Mucosa of rectum (tissue), 2 donors: Measurements from ENCODE around the gene GGTA1.

Experiments
- H3K27ac ChIP-seq, 2 donors: one replicate each; pipeline ENCODE4 v1.7.0; 2013; ENCODE audit warnings: inconsistent platforms in 2 of 2, low read depth in 2 of 2, low read length in 2 of 2
- H3K27me3 ChIP-seq, 2 donors: one replicate each; pipeline ENCODE4 v1.7.0; 2013; ENCODE audit warnings: low read length in 2 of 2; ENCODE audit not compliant: control insufficient read depth in 2 of 2, insufficient read depth in 2 of 2
- H3K36me3 ChIP-seq, 2 donors: one replicate each; pipeline ENCODE4 v1.7.0; 2013; ENCODE audit warnings: low read length in 2 of 2; ENCODE audit not compliant: control insufficient read depth in 2 of 2, insufficient read depth in 2 of 2
- H3K4me1 ChIP-seq, 2 donors: one replicate each; pipeline ENCODE4 v1.7.0; 2013; ENCODE audit warnings: low read length in 2 of 2, mild to moderate bottlenecking in 1 of 2; ENCODE audit not compliant: control insufficient read depth in 2 of 2, insufficient read depth in 2 of 2
- H3K4me3 ChIP-seq, 2 donors: one replicate each; pipeline ENCODE4 v1.7.0; 2013; ENCODE audit warnings: low read length in 2 of 2
- H3K9ac ChIP-seq, 2 donors: one replicate each; pipeline ENCODE4 v1.7.0; 2013; ENCODE audit warnings: low read length in 2 of 2, low read depth in 1 of 2, mild to moderate bottlenecking in 1 of 2
- H3K9me3 ChIP-seq, 2 donors: one replicate each; pipeline ENCODE4 v1.7.0; 2013; ENCODE audit warnings: low read length in 2 of 2; ENCODE audit not compliant: control insufficient read depth in 2 of 2
- donor health status: healthy.
- donor health status: Normal muscosa, but diverticular disease.

The GGTA1 gene

GRCh38 chr9:121427899-121428298, 71.7 kb downstream of the GGTA1 start:
- Histone ChIP-seq H3K9me3 (no peaks in the 10 kb centered on the region), H3K4me1 (no peaks in the 10 kb centered on the region), H3K9ac (no peak overlapping the region), H3K36me3 (no peaks in the 10 kb centered on the region), H3K4me3 (no peak overlapping the region), H3K27me3 (no peaks in the 10 kb centered on the region), H3K27ac (no peak overlapping the region)

DNA sequence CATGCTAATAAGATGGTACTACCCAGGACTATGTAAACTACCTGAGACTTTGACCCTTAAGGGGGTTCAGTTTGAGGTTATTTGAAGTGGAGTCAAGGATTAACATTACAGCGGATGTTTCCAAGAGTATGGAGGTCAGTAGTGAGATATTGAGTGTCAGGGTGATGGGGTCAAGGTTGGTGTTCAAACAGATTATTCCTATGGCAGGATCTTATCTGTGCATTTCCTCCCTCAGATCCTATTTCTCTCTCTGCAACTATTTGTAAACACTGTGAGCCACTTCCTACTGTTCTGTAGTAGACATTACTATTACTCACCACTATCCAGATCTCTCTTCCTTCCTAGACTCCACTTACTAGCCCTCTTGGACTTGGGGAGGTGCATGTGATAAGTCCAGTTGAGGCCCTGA, 75.6 kb downstream of the GGTA1 start:
- Histone ChIP-seq H3K9ac (no peak overlapping the region), H3K36me3 (no peaks in the 10 kb centered on the region), H3K4me1 (no peaks in the 10 kb centered on the region), H3K4me3 (no peak overlapping the region), H3K27ac (no peak overlapping the region), H3K27me3 (no peaks in the 10 kb centered on the region), H3K9me3 (no peaks in the 10 kb centered on the region)

- H3K36me3 ChIP-seq, result no peaks in the 10 kb centered on the region
- no peak overlapping the region for H3K9ac ChIP-seq
- H3K27me3 ChIP-seq, result no peaks in the 10 kb centered on the region
- no peaks in the 10 kb centered on the region for H3K9me3 ChIP-seq
- no peaks in the 10 kb centered on the region for H3K4me1 ChIP-seq
- H3K4me3 ChIP-seq, result no peak overlapping the region
- no peak overlapping the region for H3K27ac ChIP-seq
These were observed 87.7 kb downstream of the GGTA1 start for GRCh38 chr9:121411993-121412392.

GRCh38 chr9:121405899-121406298, 93.7 kb downstream of the GGTA1 start:
- no peak overlapping the region for H3K27ac ChIP-seq
- H3K4me1 ChIP-seq, result no peaks in the 10 kb centered on the region
- no peaks in the 10 kb centered on the region for H3K36me3 ChIP-seq
- no peak overlapping the region for H3K9ac ChIP-seq
- H3K4me3 ChIP-seq, result no peak overlapping the region
- no peaks in the 10 kb centered on the region for H3K9me3 ChIP-seq
- H3K27me3 ChIP-seq, result no peaks in the 10 kb centered on the region
